Measurements from ENCODE around the gene MORN5. TPM values are rescaled to one million over a fixed set of nuclear protein-coding genes. Genes with fewer than 3 reads are reported as not detected.

MORN5 gene
- total RNA-seq, 3 donors from 2014 or later, result not detected

- TF ChIP-seq CTCF (IDR thresholded peaks at IDR 0.05), result no peak
- TF ChIP-seq POLR2A (IDR thresholded peaks at IDR 0.05), result no peak
- no peak for TF ChIP-seq POLR2AphosphoS5 (IDR thresholded peaks at IDR 0.05)
- no peaks in the 10 kb centered on the region for H3K27me3 ChIP-seq
- H3K36me3 ChIP-seq, result no peaks in the 10 kb centered on the region
- no peaks in the 10 kb centered on the region for H3K9me3 ChIP-seq
- intact Hi-C loops (cut with DNase I; ENCODE audit: low total_unique reads), result no loop called here
- DNase-seq (ENCODE audit: low spot score in 2 of 2), result no peak
- no peak overlapping the region for H3K27ac ChIP-seq
- H3K4me1 ChIP-seq, result no peaks in the 10 kb centered on the region
- H3K4me3 ChIP-seq, result no peak overlapping the region
Measured at GRCh38 chr9:122205176-122205575, 45.5 kb downstream of the MORN5 start.

- Histone ChIP-seq H3K27ac (no peak overlapping the region), H3K4me3 (no peak overlapping the region), H3K9me3 (no peaks in the 10 kb centered on the region), H3K27me3 (no peaks in the 10 kb centered on the region), H3K4me1 (no peaks in the 10 kb centered on the region), H3K36me3 (no peaks in the 10 kb centered on the region)
- DNase-seq (ENCODE audit: low spot score in 2 of 2), result peak in 1 of 2 donors; percentile 35
- intact Hi-C loops (cut with DNase I; ENCODE audit: low total_unique reads), result no loop called here
- TF ChIP-seq POLR2AphosphoS5 (IDR thresholded peaks at IDR 0.05) (no peak), POLR2A (IDR thresholded peaks at IDR 0.05) (no peak), CTCF (IDR thresholded peaks at IDR 0.05) (no peak)
Measured at GRCh38 chr9:122206118-122207046, 46.7 kb downstream of the MORN5 start.

GRCh38 chr9:122207096-122207495 lies 47.4 kb downstream of the MORN5 start:
- no peaks in the 10 kb centered on the region for H3K4me1 ChIP-seq
- H3K27ac ChIP-seq, result no peak overlapping the region
- H3K4me3 ChIP-seq, result no peak overlapping the region
- no peaks in the 10 kb centered on the region for H3K9me3 ChIP-seq
- no peak for DNase-seq (ENCODE audit: low spot score in 2 of 2)
- peaks cover 0 to 6% of the 10 kb centered on the region in 2 donors for H3K27me3 ChIP-seq
- no peaks in the 10 kb centered on the region for H3K36me3 ChIP-seq
- TF ChIP-seq CTCF (IDR thresholded peaks at IDR 0.05), result no peak
- no peak for TF ChIP-seq POLR2AphosphoS5 (IDR thresholded peaks at IDR 0.05)
- no peak for TF ChIP-seq POLR2A (IDR thresholded peaks at IDR 0.05)
- intact Hi-C loops (cut with DNase I; ENCODE audit: low total_unique reads), result no loop called here

GRCh38 chr9:122209451-122209850 lies 49.7 kb downstream of the MORN5 start:
- Histone ChIP-seq H3K9me3 (no peaks in the 10 kb centered on the region), H3K36me3 (no peaks in the 10 kb centered on the region), H3K4me1 (peaks cover 0 to 4% of the 10 kb centered on the region in 2 donors), H3K27me3 (peaks cover 4 to 28% of the 10 kb centered on the region in 2 donors), H3K27ac (no peak overlapping the region), H3K4me3 (no peak overlapping the region)
- no peak for DNase-seq (ENCODE audit: low spot score in 2 of 2)
- TF ChIP-seq POLR2AphosphoS5 (IDR thresholded peaks at IDR 0.05) (no peak), CTCF (IDR thresholded peaks at IDR 0.05) (no peak), POLR2A (IDR thresholded peaks at IDR 0.05) (no peak)
- intact Hi-C loops (cut with DNase I; ENCODE audit: low total_unique reads), result no loop called here

GRCh38 chr9:122212473-122213004 lies 52.8 kb downstream of the MORN5 start:
- intact Hi-C loops (cut with DNase I; ENCODE audit: low total_unique reads), result loop anchor here (1.0 kb wide), 1 partner anchor 23 kb away; no protein-coding TSS in a partner anchor
- Histone ChIP-seq H3K4me3 (no peak overlapping the region), H3K36me3 (no peaks in the 10 kb centered on the region), H3K27ac (no peak overlapping the region), H3K4me1 (peaks cover 0 to 4% of the 10 kb centered on the region in 2 donors), H3K27me3 (peaks cover 4 to 54% of the 10 kb centered on the region in 2 donors), H3K9me3 (no peaks in the 10 kb centered on the region)
- TF ChIP-seq POLR2A (IDR thresholded peaks at IDR 0.05), result no peak
- TF ChIP-seq CTCF (IDR thresholded peaks at IDR 0.05), result no peak
- TF ChIP-seq POLR2AphosphoS5 (IDR thresholded peaks at IDR 0.05), result no peak
- DNase-seq (ENCODE audit: low spot score in 2 of 2), result no peak

Measured in breast epithelium (tissue), 4 donors.